Measurements from ENCODE around the gene ZIC4.

- TF ChIP-seq CTCF (IDR thresholded peaks at IDR 0.05 in 4 of 5, conservative IDR thresholded peaks at IDR 0.05 in 1 of 5), result no peak
- no peak for TF ChIP-seq POLR2A (IDR thresholded peaks at IDR 0.05)
These were observed 33.8 kb downstream of the ZIC4 start for GRCh38 chr3:147372525-147373027.
